Heart left ventricle (tissue), 16 donors: ENCODE results near the gene RGMA. TPM values are rescaled to one million over a fixed set of nuclear protein-coding genes. Genes with fewer than 3 reads are reported as not detected.

Source experiments
- ATAC-seq, 4 donors: fragments of 200-7000 bp; cut with Tn5 transposase; one replicate each; pipeline ENCODE4 v1.9.1; 2020 to 2022; ENCODE audit warnings: moderate library complexity in 4 of 4, mild to moderate bottlenecking in 3 of 4, moderate number of reproducible peaks in 1 of 4
- DNase-seq, 5 donors: peaks; one replicate each; pipeline ENCODE4 v3.0.0-alpha.2; 2020
- H3K27ac ChIP-seq, 12 donors: fragments of 200-600 bp; sonication (generic) in 4 of 12; one replicate each; pipeline versions ENCODE4 v1.5.0 to v1.8.0; 2016 to 2022; ENCODE audit warnings: mild to moderate bottlenecking in 2 of 12
- H3K27me3 ChIP-seq, 9 donors: fragments of 200-600 bp; sonication (generic) in 2 of 9; one replicate each; pipeline versions ENCODE4 v1.5.1 to v1.8.0; 2016 to 2022; ENCODE audit warnings: mild to moderate bottlenecking in 3 of 9
- H3K36me3 ChIP-seq, 9 donors: fragments of 200-600 bp; sonication (generic) in 2 of 9; one replicate each; pipeline versions ENCODE4 v1.5.0 to v1.8.0; 2018 to 2022; ENCODE audit warnings: mild to moderate bottlenecking in 2 of 9
- H3K4me1 ChIP-seq, 12 donors: fragments of 200-600 bp; sonication (generic) in 4 of 12; one replicate each; pipeline versions ENCODE4 v1.5.0 to v1.8.0; 2016 to 2022; ENCODE audit warnings: mild to moderate bottlenecking in 3 of 12
- H3K4me3 ChIP-seq, 12 donors: fragments of 200-600 bp; sonication (generic) in 4 of 12; one replicate each; pipeline versions ENCODE4 v1.5.0 to v1.8.0; 2017 to 2022; ENCODE audit warnings: mild to moderate bottlenecking in 9 of 12, moderate library complexity in 4 of 12
- H3K9me3 ChIP-seq, 12 donors: fragments of 200-600 bp; sonication (generic) in 4 of 12; one replicate each; pipeline versions ENCODE4 v1.5.0 to v1.8.0; 2016 to 2022; ENCODE audit warnings: mild to moderate bottlenecking in 1 of 12
- POLR2A ChIP-seq, 2 donors: fragments of 450-650 bp; IDR thresholded peaks; one replicate each; pipeline ENCODE4 v1.6.1; 2017; ENCODE audit warnings: antibody characterized with exemption in 2 of 2, mild to moderate bottlenecking in 2 of 2, moderate library complexity in 2 of 2
- WGBS, 4 donors: extraction: QIAGEN DNeasy Blood & Tissue Kit in 2 of 4; methylation state at CpG; one replicate each; pipeline versions ENCODE4 v1.1.5 to v1.1.7; 2013 to 2018; 5-methylcytosine and 5-hydroxymethylcytosine counted together
- intact Hi-C, 10 donors: fragments of 100-400 bp; cut with DNase I; formaldehyde crosslinking; loops; one replicate each; pipeline versions ENCODE4 v1.11.1 to v1.14.2; 2022
- polyA plus RNA-seq, 2 donors: library from polyadenylated mRNA; stranded (reverse); fragments of 200-250 nt; gene quantifications; one replicate each; pipeline ENCODE4 v1.2.3, GENCODE V29; 2013
- total RNA-seq, 9 donors: library from RNA; depleted of rRNA in 2 of 9; stranded (reverse); fragments of >200 nt in 2 of 9; fragmentation: NEBNext Ultra II Directional in 3 of 9; extraction: Animal tissue kit (Norgen Biotek cat#: 25700) in 3 of 9; gene quantifications; one replicate each; pipeline versions ENCODE4 v1.1.0 to v1.2.4, GENCODE V29; 2016 to 2023
- TF ChIP-seq, protein P1 (sequence below), 12 donors: fragments of 200-600 bp; sonication (generic) in 4 of 12; IDR thresholded peaks; one replicate each; pipeline versions ENCODE4 v1.5.0 to v1.8.0; 2018 to 2022; ENCODE audit warnings: antibody characterized with exemption in 12 of 12, mild to moderate bottlenecking in 5 of 12
- donor health status: ischemic (EF 13 %, LVEDD 7.1; RV severe dilation, severe dysfunction).
- donor health status: healthy with polysubstance abuse.
- donor health status: DM: no; HTN: yes; CAD: no.
- donor health status: DM: no; HTN: no; CAD: no.
- donor health status: ischemic (EF 25% LVEDD 6.9; RV normal size, moderate dysfunction).
- donor health status: ischemic (EF 25% LVEDD 5.7; RV mildly dilated, moderate dysfunction).
- donor health status: healthy.
- donor health status: DM: yes; HTN: yes; CAD: no.
- donor health status: ischemic (EF 35%, LVEDD 5.7; RV mildly dilated, moderate dysfunction).
- donor health status: nonischemic (EF 11% LVEDD 7.7; RV severe dilation, severe dysfunction).
- donor health status: DM: yes; HTN: yes; CAD: no.
- donor health status: PGD.
- donor health status: ischemic (EF 29% LVEDD 5.4; RV normal size, mild dysfunction).
- donor health status: nonischemic (EF 23%, LVEDD 6.1; RV moderate dilation, normal function).

RGMA gene
- total and polyA plus RNA-seq, 11 donors, result 4.7 to 20.8 (median 14.8) TPM

DNA sequence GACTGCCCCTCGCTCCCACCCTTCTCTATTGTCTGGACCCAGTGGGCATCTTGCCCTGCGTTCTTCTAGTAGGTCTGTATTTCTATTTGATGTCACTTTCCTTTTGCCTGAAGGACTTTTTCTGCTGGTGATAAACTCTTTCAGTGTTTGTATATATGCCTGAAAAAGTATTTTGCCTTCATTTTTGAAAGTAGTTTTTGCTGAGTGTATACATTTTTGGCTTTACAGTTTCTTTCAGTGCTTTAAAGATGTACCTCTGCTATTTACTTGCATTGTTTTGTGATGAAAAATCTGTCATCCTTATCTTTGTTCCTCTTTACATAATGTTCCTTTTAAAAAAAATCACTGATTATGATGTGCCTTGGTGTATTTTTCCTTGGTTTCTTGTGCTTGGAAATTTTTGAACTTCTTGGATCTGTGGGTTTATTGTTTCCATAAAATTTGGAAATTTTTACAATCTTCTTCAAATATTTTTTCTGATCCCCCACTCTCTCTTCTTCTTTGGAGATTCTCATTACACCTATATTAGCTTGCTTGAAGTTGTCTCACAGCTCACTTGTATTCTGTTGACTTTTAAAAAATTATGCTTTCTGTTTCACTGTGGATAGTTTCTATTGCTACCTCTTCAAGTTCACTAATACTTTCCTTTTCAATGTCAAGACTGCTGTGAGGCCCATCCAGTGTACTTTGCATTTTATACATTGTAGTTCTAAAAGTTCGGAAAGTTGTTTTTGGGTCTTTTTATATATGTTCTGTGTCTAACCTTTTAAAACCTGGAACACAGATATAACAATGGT lies 67.8 kb downstream of the RGMA start:
- 95 to 100% (median 98%) methylated on average over 3 of the region's 3 CpGs for WGBS, 4 donors
- no peaks in the 10 kb centered on the region for H3K27me3 ChIP-seq
- ATAC-seq (no peak), DNase-seq (no peak)
- H3K4me1 ChIP-seq, result peaks cover 0 to 47% (median 4%) of the 10 kb centered on the region in 12 donors
- H3K36me3 ChIP-seq, result peaks cover 0 to 100% (median 98%) of the 10 kb centered on the region in 9 donors
- intact Hi-C loops, result loop anchor here in 2 of 10 donors (10.0 kb wide), 2 partner anchors 226 to 1304 kb away; no protein-coding TSS in a partner anchor
- TF ChIP-seq, protein P1, sequence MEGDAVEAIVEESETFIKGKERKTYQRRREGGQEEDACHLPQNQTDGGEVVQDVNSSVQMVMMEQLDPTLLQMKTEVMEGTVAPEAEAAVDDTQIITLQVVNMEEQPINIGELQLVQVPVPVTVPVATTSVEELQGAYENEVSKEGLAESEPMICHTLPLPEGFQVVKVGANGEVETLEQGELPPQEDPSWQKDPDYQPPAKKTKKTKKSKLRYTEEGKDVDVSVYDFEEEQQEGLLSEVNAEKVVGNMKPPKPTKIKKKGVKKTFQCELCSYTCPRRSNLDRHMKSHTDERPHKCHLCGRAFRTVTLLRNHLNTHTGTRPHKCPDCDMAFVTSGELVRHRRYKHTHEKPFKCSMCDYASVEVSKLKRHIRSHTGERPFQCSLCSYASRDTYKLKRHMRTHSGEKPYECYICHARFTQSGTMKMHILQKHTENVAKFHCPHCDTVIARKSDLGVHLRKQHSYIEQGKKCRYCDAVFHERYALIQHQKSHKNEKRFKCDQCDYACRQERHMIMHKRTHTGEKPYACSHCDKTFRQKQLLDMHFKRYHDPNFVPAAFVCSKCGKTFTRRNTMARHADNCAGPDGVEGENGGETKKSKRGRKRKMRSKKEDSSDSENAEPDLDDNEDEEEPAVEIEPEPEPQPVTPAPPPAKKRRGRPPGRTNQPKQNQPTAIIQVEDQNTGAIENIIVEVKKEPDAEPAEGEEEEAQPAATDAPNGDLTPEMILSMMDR (IDR thresholded peaks at IDR 0.05), result no peak
- TF ChIP-seq POLR2A (IDR thresholded peaks at IDR 0.05), result no peak
- no peak overlapping the region for H3K4me3 ChIP-seq
- H3K9me3 ChIP-seq, result no peaks in the 10 kb centered on the region
- H3K27ac ChIP-seq, result peak overlapping the region in 1 of 12 donors; percentile 2

DNA sequence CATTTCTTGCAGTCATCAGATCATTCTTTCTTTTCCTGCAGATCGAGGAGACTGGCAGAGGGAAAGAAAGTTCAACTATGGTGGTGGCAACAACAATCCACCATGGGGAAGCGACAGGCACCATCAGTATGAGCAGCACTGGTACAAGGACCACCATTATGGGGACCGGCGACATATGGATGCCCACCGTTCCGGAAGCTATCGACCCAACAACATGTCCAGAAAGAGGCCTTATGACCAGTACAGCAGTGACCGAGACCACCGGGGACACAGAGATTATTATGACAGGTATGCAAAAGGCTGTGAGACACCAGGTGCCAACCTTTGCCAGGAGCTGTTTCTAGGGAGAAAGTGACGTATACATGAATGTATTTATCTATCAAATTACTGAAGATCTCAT lies 69.0 kb downstream of the RGMA start:
- Histone ChIP-seq H3K4me3 (no peak overlapping the region), H3K36me3 (peaks cover 0 to 100% (median 98%) of the 10 kb centered on the region in 9 donors), H3K27ac (no peak overlapping the region), H3K4me1 (peaks cover 0 to 35% (median under 1%) of the 10 kb centered on the region in 12 donors), H3K27me3 (no peaks in the 10 kb centered on the region), H3K9me3 (no peaks in the 10 kb centered on the region)
- ATAC-seq (no peak), DNase-seq (no peak)
- TF ChIP-seq, protein P1 (IDR thresholded peaks at IDR 0.05), result no peak
- no peak for TF ChIP-seq POLR2A (IDR thresholded peaks at IDR 0.05)
- intact Hi-C loops, result loop anchor here in 3 of 10 donors (10.0 kb wide), 2 partner anchors 225 to 1305 kb away; no protein-coding TSS in a partner anchor
- WGBS, 4 donors, result 96 to 98% (median 97%) methylated on average over 10 of the region's 10 CpGs

DNA sequence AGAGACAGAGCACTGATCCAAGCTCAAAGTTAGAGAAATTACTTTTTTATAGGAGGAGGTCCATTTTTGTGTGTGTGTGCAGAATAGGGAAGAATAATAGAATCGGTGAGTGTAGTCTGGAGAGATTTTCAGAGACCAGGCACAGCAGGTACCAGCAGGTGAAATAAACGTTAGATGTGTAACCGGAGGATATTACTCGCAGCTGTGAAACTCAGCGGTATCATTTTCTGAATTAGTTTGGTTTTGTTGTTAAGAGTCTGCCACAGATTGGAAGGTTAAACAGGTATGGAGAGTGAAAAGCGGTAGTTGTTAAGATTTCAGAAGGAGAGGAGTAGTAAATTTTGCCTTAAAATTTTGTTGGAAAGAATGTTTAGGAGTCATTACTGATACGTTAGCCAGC lies 69.9 kb downstream of the RGMA start:
- Histone ChIP-seq H3K4me1 (peaks cover 0 to 29% (median 0%) of the 10 kb centered on the region in 12 donors), H3K27ac (peak overlapping the region in 1 of 12 donors; percentile 13), H3K27me3 (no peaks in the 10 kb centered on the region), H3K4me3 (no peak overlapping the region), H3K36me3 (peaks cover 0 to 100% (median 98%) of the 10 kb centered on the region in 9 donors), H3K9me3 (no peaks in the 10 kb centered on the region)
- WGBS, 4 donors, result 95% methylated on average over 7 of the region's 7 CpGs
- no peak for TF ChIP-seq POLR2A (IDR thresholded peaks at IDR 0.05)
- TF ChIP-seq, protein P1 (IDR thresholded peaks at IDR 0.05), result no peak
- DNase-seq (no peak), ATAC-seq (no peak)
- intact Hi-C loops, result loop anchor here in 1 of 10 donors (10.0 kb wide), 1 partner anchor 224 kb away; no protein-coding TSS in a partner anchor

GRCh38 chr15:93018574-93018973 lies 70.4 kb downstream of the RGMA start:
- 73 to 79% (median 77%) methylated on average over 4 of the region's 4 CpGs for WGBS, 4 donors
- Histone ChIP-seq H3K4me1 (peaks cover 0 to 29% (median 0%) of the 10 kb centered on the region in 12 donors), H3K4me3 (no peak overlapping the region), H3K36me3 (peaks cover 0 to 100% (median 98%) of the 10 kb centered on the region in 9 donors), H3K27ac (peak overlapping the region in 2 of 12 donors; percentile 13 to 51), H3K27me3 (no peaks in the 10 kb centered on the region), H3K9me3 (no peaks in the 10 kb centered on the region)
- intact Hi-C loops, result loop anchor here in 1 of 10 donors (10.0 kb wide), 1 partner anchor 224 kb away; no protein-coding TSS in a partner anchor
- ATAC-seq (peak in 1 of 4 donors; percentile 7), DNase-seq (no peak)
- TF ChIP-seq POLR2A (IDR thresholded peaks at IDR 0.05), result no peak
- TF ChIP-seq, protein P1 (IDR thresholded peaks at IDR 0.05), result peak in 2 of 12 donors; percentile 19 to 23
